IMR-90 (cell line): ENCODE data around the gene EPN1. TPM values are rescaled to one million over a fixed set of nuclear protein-coding genes. Genes with fewer than 3 reads are reported as not detected.
"Not testable (repeated sequence)": the region's sequence is repeated elsewhere in the genome, so short reads cannot be mapped to it uniquely, and the experiment has no call there.

ENCODE experiments used
- ATAC-seq: fragments of 200-7000 bp; cut with Tn5 transposase; 2 replicates; pipeline ENCODE4 v1.9.1; 2020; ENCODE audit warnings: low read depth, mild to moderate bottlenecking, moderate library complexity
- BruUV-seq: library from RNA; stranded (reverse); fragments of 400-500 nt; replicated peaks from 2 replicates; lab custom pipeline; 2021; lab: Mats Ljungman, UMichigan
- CTCF ChIA-PET: fragments of 300-600 bp; formaldehyde crosslinking; extraction: SDS; loops from one replicate; lab custom pipeline; 2021; ENCODE audit warnings: antibody characterized with exemption; lab: Yijun Ruan, JAX
- POLR2A ChIA-PET: fragments of 300-600 bp; sonication (Branson Sonifier 250); formaldehyde crosslinking; loops from one replicate; lab custom pipeline; 2022; ENCODE audit warnings: antibody characterized with exemption; ENCODE audit not compliant: unreplicated experiment; lab: Charles Lee
- DNase-seq: peaks from one replicate; pipeline ENCODE4 v3.0.0; 2013
- H2AFZ ChIP-seq: replicated peaks from 2 replicates; pipeline ENCODE3; 2013; ENCODE audit warnings: low read length, mild to moderate bottlenecking; ENCODE audit not compliant: poor library complexity
- H2AK5ac ChIP-seq: 2 replicates; pipeline ENCODE4 v1.6.1; 2013; ENCODE audit warnings: low read depth, low read length, inconsistent platforms
- H2AK9ac ChIP-seq: replicated peaks from 2 replicates; pipeline ENCODE3; 2013; ENCODE audit warnings: mild to moderate bottlenecking, low read depth, low read length, moderate library complexity; ENCODE audit not compliant: poor library complexity
- H2BK120ac ChIP-seq: 2 replicates; pipeline ENCODE4 v1.6.1; 2013; ENCODE audit warnings: low read depth, low read length, inconsistent platforms
- H2BK15ac ChIP-seq: 3 replicates; pipeline ENCODE4 v1.6.1; 2013; ENCODE audit warnings: low read depth, low read length, inconsistent platforms
- H2BK20ac ChIP-seq: 2 replicates; pipeline ENCODE4 v1.6.1; 2013; ENCODE audit warnings: low read depth, mild to moderate bottlenecking, inconsistent platforms, low read length, moderate library complexity
- H2BK5ac ChIP-seq: 2 replicates; pipeline ENCODE4 v1.6.1; 2013; ENCODE audit warnings: mild to moderate bottlenecking, low read depth, low read length, inconsistent platforms; ENCODE audit not compliant: poor library complexity, severe bottlenecking
- H3K14ac ChIP-seq: replicated peaks from 2 replicates; pipeline ENCODE4 v1.6.1; 2013; ENCODE audit warnings: low read depth, low read length, inconsistent platforms
- H3K18ac ChIP-seq: 2 replicates; pipeline ENCODE4 v1.6.1; 2013; ENCODE audit warnings: low read depth, low read length, control low read depth
- H3K23ac ChIP-seq: 2 replicates; pipeline ENCODE4 v1.6.1; 2013; ENCODE audit warnings: low read depth, low read length, inconsistent platforms
- H3K27ac ChIP-seq: 2 replicates; pipeline ENCODE4 v1.5.1; 2013; ENCODE audit warnings: mild to moderate bottlenecking, control low read depth, low read length; ENCODE audit not compliant: insufficient read depth
- H3K27me3 ChIP-seq: 2 replicates; pipeline ENCODE4 v1.6.1; 2013; ENCODE audit warnings: low read length; ENCODE audit not compliant: control insufficient read depth, insufficient read depth
- H3K36me3 ChIP-seq: 2 replicates; pipeline ENCODE4 v1.6.1; 2013; ENCODE audit warnings: low read length, mixed read lengths; ENCODE audit not compliant: control insufficient read depth, insufficient read depth
- H3K4ac ChIP-seq: 2 replicates; pipeline ENCODE4 v1.6.1; 2013; ENCODE audit warnings: low read depth, low read length, inconsistent platforms
- H3K4me1 ChIP-seq: 2 replicates; pipeline ENCODE4 v1.6.1; 2013; ENCODE audit warnings: low read length, mixed read lengths; ENCODE audit not compliant: control insufficient read depth, insufficient read depth
- H3K4me2 ChIP-seq: 2 replicates; pipeline ENCODE4 v1.6.1; 2013; ENCODE audit warnings: low read depth, mild to moderate bottlenecking, control low read depth, low read length, moderate library complexity
- H3K4me3 ChIP-seq: 2 replicates; pipeline ENCODE4 v1.5.1; 2013; ENCODE audit warnings: low read depth, mild to moderate bottlenecking, control low read depth, low read length, moderate library complexity; ENCODE audit not compliant: insufficient read depth
- H3K56ac ChIP-seq: 2 replicates; pipeline ENCODE4 v1.6.1; 2013; ENCODE audit warnings: low read length, inconsistent platforms; ENCODE audit not compliant: insufficient read depth; ENCODE audit errors: extremely low read depth
- H3K79me1 ChIP-seq, 2 experiments: 2 replicates each; pipeline ENCODE4 v1.6.1; 2013; ENCODE audit warnings: low read length in 2 of 2, inconsistent platforms in 1 of 2, low read depth in 1 of 2
- H3K9ac ChIP-seq: 2 replicates; pipeline ENCODE4 v1.6.1; 2013; ENCODE audit warnings: low read depth, low read length, control low read depth
- H3K9me1 ChIP-seq: 2 replicates; pipeline ENCODE4 v1.6.1; 2013; ENCODE audit warnings: low read length, inconsistent platforms; ENCODE audit not compliant: insufficient read depth
- H3K9me3 ChIP-seq: 2 replicates; pipeline ENCODE4 v1.6.1; 2013; ENCODE audit warnings: low read length; ENCODE audit not compliant: control insufficient read depth, insufficient read depth
- H4K20me1 ChIP-seq: 2 replicates; pipeline ENCODE4 v1.6.1; 2013; ENCODE audit warnings: low read length, inconsistent platforms; ENCODE audit not compliant: insufficient read depth
- H4K5ac ChIP-seq: 2 replicates; pipeline ENCODE4 v1.6.1; 2013; ENCODE audit warnings: mild to moderate bottlenecking, low read depth, low read length, control low read depth
- H4K8ac ChIP-seq, 2 experiments: 2 replicates each; pipeline ENCODE4 v1.6.1; 2013; ENCODE audit warnings: low read depth in 2 of 2, low read length in 2 of 2, control low read depth in 1 of 2, inconsistent platforms in 1 of 2
- H4K91ac ChIP-seq: 2 replicates; pipeline ENCODE4 v1.6.1; 2013; ENCODE audit warnings: low read depth, low read length, inconsistent platforms; ENCODE audit not compliant: insufficient read depth
- WGBS, 2 experiments: methylation state at CpG; one replicate each; pipeline versions ENCODE4 v1.1.5 to v1.1.7; 2013; ENCODE audit warnings: missing lambda C conversion rate in 2 of 2; ENCODE audit not compliant: insufficient read length in 1 of 2; ENCODE audit errors: extremely low coverage in 2 of 2; 5-methylcytosine and 5-hydroxymethylcytosine counted together
- dilution Hi-C: fragments of 300-500 bp; cut with HindIII; formaldehyde crosslinking; loops from one replicate; pipeline ENCODE4 v1.14.3; 2018; ENCODE audit warnings: low sequenced_read_pairs; ENCODE audit not compliant: unreplicated experiment
- in situ Hi-C: fragments of 300-500 bp; cut with MboI; formaldehyde crosslinking; loops from 3 replicates; pipeline ENCODE4 v1.14.3; 2019; ENCODE audit warnings: low sequenced_read_pairs, inconsistent platforms, mixed read lengths
- intact Hi-C: fragments of 100-400 bp; cut with micrococcal nuclease; formaldehyde crosslinking; loops from 2 replicates; pipeline ENCODE4 v1.10.0; 2022
- polyA plus RNA-seq, 3 experiments: library from polyadenylated mRNA; depleted of rRNA; stranded (reverse); fragments of >200 nt; gene quantifications; 2 replicates each; pipeline ENCODE4 v1.2.3, GENCODE V29; 2012; ENCODE audit warnings: low replicate concordance in 1 of 3
- total RNA-seq: library from RNA; depleted of rRNA; stranded (reverse); fragments of >200 nt; gene quantifications from 2 replicates; pipeline ENCODE4 v1.2.3, GENCODE V29; 2012

Gene EPN1
- total and polyA plus RNA-seq, 2 of the 4 experiments (the other 2 are of a cell fraction): 19.0 to 122 TPM

DNA sequence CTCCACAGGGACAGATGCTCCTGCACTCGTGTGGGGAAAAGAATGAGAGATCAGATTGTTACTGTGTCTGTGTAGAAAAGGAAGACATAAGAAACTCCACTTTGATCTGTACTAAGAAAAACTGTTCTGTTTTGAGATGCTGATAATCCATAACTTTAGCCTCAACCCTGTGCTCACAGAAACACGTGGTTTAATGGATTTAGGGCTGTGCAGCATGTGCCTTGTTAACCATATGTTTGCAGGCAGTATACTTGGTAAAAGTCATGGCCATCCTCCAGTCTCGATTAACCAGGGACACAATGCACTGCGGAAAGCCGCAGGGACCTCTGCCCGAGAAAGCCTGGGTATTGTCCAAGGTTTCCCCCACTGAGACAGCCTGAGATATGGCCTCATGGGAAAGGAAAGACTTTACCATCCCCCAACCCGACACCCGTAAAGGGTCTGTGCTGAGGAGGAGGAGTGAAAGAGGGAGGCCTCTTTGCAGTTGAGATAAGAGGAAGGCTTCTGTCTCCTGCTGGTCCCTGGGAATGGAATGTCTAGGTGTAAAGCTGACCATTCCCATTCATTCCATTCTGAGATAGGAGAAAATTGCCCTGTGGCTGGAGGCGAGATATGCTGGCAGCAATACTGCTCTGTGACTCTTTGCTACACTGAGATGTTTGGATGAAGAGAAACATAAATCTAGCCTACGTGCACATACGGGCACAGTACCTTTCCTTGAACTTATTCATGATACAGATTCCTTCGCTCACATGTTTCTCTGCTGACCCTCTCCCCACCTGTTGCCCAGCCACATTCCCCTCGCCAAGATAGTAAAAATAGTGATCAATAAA, 43.1 kb downstream of the EPN1 start:
- H2BK5ac ChIP-seq, H3K36me3 ChIP-seq, H3K27me3 ChIP-seq, H2BK120ac ChIP-seq, H4K20me1 ChIP-seq, H2AFZ ChIP-seq, H3K79me1 ChIP-seq, H3K14ac ChIP-seq, H3K18ac ChIP-seq, in situ Hi-C loops, H3K4me3 ChIP-seq, H4K5ac ChIP-seq, H2AK9ac ChIP-seq, BruUV-seq, H4K91ac ChIP-seq, H3K27ac ChIP-seq, H3K23ac ChIP-seq, POLR2A ChIA-PET, H2BK20ac ChIP-seq, H2AK5ac ChIP-seq, H3K4ac ChIP-seq, CTCF ChIA-PET, H2BK15ac ChIP-seq, H3K4me2 ChIP-seq, H3K9me1 ChIP-seq, ATAC-seq, H3K9ac ChIP-seq, DNase-seq, intact Hi-C loops, dilution Hi-C loops, H3K4me1 ChIP-seq, H4K8ac ChIP-seq, H3K56ac ChIP-seq: not testable (repeated sequence)
- WGBS, 2 experiments: no CpG with 5 or more reads among the region's 13 CpGs
- peaks cover 11% of the 10 kb centered on the region; the same call in 1 of the 2 replicates for H3K9me3 ChIP-seq
